Epidermal melanocyte (primary cell): Measurements from ENCODE around the gene KIF1B.
"Not testable (repeated sequence)": the region's sequence is repeated elsewhere in the genome, so short reads cannot be mapped to it uniquely, and the experiment has no call there.

ENCODE experiments used
- DNase-seq: peaks from one replicate; pipeline ENCODE4 v3.0.0; 2011; ENCODE audit warnings: low spot score; ENCODE audit not compliant: insufficient read length

KIF1B gene

DNA sequence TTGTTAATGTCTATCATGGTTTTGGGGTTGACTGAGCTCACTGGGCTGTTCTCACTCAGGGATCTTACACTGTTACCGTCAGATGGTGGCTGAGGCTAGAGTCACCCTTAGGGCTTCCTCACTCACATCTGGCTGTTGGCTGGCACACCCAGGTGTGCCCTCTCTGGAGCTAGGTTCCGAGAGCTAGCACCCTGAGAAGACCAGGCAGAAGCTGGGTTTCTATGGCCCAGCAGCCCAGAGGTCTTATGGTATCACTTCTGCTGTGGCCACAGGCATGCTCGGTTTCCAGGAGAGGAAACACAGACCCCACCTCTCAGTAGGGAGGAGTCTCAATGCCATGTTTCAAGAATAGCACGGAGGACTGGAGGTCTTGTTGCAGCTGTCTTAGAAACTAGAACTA, 20.7 kb upstream of the KIF1B start:
- DNase-seq = no peak

GRCh38 chr1:10192263-10192662, 18.1 kb upstream of the KIF1B start:
- no peak for DNase-seq

- DNase-seq = no peak
These were observed 17.1 kb upstream of the KIF1B start for GRCh38 chr1:10193288-10193687.

DNA sequence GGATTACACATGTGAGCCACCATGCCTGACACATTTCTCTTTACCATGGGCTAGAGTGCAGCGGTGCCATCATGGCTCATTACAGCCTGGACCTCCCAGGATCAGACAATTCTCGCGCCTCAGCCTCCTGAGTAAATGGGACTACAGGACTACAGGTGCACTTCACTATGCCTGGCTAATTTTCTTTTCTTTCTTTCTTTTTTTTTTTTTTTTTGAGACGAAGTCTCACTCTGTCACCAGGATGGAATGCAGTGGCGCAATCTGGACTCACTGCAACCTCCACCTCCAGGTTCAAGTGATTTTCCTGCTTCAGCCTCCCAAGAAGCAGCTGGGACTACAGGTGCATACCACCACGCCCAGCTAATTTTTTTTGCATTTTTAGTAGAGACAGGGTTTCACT, 14.8 kb upstream of the KIF1B start:
- no peak for DNase-seq

GRCh38 chr1:10196976-10197375, 13.4 kb upstream of the KIF1B start:
- no peak for DNase-seq

DNA sequence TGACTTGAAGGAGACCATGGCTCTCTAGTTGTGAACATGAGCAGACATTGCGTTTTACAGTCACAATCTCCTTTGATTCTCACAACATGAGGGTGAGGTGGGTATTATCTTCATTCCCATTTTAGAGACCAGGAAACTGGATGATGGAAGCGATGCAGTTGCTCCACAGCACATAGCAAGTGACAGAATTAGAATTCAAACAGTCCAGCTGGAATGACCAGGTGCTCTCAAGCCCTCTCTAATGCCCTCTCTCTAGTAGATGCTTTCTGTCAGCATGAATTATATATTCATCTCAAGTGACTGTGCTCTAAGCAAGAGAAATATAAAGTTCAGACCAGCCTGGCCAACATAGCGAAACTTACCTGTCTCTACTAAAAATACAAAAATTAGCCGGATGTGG, 9.8 kb upstream of the KIF1B start:
- no peak for DNase-seq

DNA sequence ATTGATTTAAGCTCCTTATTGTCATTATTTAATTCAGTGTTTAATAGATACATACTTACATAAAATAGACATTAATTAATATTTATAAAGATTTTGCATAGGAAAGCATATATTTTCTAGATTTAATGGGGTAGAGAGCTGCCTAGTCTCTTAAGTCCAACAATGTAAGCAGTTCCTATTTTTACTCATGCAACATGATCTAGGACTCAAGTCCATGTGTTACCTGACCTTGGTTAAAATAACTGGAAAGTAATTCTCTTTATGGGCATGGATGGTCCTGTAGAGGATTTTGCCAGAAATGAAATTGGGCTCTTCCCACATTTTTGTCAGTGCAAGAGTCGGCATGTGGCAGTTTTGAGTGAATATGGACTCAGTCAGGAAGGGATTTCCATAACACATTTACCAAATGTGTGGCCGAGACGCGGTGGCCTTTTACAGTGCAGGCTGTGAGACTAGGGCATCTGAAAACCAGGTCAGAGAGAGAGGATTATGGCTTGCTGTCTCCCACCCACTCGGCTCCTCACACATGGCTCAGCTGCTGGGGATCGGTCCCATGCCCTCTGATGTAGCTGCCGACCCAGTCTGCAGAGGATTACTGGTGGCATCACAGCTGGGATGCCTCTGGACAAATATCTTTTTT, 6.2 kb upstream of the KIF1B start:
- DNase-seq = no peak

DNA sequence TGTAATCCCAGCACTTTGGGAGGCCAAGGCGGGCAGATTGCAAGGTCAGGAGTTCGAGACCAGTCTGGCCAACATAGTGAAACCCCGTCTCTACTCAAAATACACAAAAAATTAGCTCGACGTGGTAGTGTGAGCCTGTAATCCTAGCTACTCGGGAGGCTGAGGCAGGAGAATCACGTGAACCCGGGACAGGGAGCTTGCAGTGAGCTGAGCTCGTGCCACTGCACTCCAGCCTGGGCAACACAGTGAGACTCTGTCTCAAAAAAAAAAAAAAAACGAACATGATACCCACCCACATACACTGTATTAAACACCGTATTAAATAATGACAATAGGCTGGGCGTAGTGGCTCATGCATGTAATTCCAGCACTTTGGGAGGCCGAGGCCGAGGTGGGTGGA, 5.2 kb upstream of the KIF1B start:
- not testable (repeated sequence) for DNase-seq

DNA sequence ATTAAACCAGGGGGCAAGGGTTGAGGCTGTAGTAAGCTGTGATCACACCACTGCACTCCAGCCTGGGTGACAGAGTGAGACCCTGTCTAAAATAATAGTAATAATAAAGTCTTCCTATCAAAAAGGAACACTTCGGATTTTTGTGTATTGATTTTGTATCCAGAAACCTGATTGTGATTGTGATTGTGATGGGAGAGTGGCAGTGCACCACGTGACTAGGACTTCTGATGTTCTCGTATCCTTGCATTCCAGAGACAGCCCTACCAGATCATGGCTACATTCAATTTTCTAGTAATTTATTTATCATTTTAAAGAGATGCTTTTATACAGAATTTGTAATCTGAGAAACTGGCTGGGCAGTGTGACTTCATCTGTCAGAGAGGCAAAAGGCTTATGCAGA, 2.6 kb upstream of the KIF1B start:
- no peak for DNase-seq

GRCh38 chr1:10208537-10208936, 1.8 kb upstream of the KIF1B start:
- DNase-seq = no peak

GRCh38 chr1:10209590-10209904, 823 bp upstream of the KIF1B start:
- DNase-seq = no peak

DNA sequence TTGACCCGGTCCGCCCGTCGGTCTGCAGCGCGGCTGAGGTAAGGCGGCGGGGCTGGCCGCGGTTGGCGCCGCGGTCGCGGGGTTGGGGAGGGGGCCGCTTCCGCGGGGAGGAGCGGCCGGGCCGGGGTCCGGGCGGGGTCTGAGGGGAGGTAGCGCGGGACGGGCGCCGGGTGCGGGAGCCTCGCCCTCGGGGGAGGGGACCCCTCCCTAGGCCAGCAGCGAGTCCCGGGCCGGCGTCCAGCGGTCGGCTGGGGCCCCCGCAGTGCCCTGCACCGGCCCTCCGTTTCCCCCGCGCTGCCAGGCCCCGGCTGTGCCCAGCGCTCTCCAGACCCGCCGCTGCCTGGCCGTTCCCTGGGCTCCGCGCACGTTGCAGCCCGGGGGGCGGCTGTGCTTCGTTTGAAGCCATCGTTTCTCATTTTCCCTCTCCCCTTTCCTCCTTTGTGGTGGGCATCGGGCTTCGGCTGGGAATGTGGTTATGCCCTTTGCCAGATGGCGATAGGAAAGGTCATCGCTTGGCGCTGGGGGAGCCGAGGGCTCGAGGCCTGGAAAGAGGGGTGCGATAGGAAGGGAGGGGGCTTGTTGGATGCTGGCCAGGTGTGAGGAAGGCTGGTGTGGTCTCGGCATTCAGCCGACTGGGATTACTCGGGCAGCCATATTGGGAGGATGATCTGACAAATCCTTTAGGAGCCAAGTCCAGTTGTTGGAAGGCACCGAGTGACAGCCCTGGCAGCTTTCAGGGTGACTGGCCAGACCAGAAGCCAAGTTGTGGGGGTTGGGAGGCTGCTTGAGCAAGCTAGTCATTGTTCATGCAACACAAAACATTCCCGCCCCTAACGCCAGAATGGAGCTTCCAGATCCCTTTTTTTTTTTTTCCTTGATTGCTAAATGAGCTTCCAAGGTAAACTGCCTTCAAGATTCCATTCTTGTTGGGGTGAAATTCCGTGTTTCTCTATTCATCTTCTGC, 753 bp downstream of the KIF1B start:
- peak; percentile 62 for DNase-seq

DNA sequence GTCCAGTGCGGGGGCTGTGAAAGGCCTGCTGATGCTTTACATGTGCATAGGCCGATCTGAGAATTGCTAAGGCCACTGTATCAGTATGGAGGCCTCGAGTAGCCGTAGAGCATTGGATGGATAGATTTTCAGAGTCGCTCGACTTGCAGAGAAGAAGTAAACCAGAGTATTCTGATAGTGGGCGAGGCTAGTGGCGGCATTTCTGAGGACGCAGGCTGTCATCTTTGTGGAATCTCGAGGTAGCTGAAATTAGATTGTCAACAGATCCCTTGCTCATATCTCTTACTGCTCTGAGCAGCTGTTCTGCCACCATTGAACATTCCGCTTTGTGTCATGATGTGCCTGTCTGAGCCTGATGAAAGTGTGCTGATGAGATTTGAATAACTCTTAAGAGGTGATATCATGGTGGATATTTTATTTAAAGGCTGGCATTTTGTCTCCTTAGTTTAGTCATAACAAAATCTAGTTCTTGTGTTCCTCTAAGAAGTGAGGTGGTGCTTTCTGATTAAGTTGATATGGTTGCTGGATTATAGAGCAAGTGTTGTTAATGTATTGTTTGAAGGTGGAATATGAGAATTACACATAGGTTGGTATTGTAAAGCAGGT, 1.5 kb downstream of the KIF1B start:
- DNase-seq = no peak

- no peak for DNase-seq
These were observed 2.1 kb downstream of the KIF1B start for GRCh38 chr1:10212476-10212875.

DNA sequence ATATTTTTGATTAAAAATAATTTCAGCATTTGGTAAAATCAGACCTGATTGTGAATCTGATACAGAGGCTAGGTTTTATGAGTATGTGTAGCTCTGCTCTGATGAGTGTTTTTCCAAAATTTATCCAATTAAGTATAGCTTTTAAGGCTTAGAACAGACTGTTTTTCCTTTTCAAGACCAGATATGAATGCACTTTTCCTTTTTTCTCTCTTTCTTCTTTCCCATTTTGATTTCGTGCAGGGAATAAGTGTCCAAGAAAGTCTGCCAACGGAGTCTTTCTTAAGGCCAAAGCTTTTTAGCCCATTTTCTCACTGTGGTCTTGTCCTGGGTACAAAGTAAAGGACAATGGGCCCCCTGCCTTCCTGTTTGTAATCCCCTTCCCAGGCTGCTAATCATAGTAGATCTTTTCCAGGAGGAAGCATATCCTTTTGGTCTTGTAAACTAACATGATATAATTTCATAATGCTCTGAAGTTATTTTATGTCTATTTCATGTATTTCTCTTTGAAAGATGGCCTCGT, 2.9 kb downstream of the KIF1B start:
- no peak for DNase-seq

DNA sequence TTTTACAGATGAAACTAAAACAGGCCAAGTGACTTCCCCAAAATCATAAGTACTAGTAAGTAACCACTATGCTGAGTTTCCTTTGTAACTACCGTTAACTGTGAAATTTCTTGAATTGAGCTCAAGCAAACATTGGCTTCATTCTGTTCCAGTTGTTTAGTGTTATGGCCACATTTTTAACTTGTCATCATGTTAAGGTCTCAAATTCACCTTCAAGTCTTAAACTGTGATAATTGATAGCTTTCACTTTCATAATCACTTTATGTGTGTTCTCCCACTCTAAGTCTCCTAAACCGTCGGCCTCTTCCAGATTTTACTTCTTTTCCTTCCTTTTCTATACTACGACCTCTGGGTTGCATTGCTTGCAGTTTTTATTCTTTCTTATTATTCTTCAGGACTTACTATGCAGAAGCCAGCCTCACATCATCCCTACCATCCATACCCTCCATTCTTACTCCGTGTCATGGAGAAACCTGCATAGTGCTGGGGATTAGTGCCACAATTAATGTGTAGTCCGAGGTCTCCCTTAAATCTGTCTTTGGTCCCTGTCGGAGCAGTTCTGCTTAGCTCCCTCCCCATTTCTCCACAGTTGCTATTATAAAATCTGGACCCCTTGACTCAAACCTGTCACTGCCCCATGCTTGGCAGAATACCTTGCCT, 5.8 kb downstream of the KIF1B start:
- DNase-seq = no peak

DNA sequence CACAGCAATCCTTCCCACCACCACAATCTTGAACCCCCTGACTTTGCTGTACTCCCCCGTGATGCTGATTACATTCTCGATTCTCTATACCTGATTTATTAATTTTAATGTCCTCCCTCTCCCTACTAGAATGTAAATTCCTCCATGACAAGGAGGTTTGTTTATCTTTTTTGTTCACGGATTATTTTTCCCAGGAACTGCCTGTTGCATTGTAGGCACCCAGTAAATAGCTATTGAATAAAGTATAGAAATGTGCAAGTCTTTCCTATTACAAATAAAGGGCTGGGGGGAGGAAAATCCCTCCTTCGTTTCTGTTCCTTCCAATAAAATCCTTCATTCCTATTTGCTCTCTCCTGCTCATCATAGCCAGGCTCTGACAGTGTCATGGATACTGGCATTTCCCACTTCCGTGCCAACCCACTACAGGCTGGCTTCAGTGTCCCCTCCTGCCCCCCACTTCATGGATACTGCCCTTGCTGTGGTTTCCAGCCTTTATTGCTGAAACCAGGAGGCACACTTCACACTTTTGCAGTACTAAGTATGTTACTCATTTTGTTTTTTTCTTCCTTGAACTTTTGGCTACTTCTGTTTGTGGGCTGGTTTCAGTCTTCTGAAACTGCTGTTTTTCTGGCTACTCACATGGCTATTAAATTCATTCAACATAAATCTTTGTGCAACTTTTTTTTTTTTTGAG, 7.5 kb downstream of the KIF1B start:
- no peak for DNase-seq

GRCh38 chr1:10220200-10220599, 9.8 kb downstream of the KIF1B start:
- no peak for DNase-seq

DNA sequence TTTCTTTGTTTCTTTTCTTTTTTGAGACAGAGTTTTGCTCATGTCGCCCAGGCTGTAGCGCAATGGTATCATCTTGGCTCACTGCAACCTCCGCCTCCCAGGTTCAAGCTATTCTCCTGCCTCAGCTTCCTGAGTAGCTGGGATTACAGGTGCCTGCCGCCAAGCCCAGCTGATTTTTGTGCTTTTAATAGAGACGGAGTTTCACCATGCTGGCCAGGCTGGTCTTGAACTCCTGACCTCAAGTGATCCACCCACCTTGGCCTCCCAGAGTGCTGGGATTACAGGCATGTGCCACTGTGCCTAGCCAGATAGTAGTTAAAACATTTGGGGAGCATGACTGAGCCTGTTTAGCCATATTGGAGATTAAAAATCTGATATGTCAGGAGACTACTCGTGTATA, 10.3 kb downstream of the KIF1B start:
- DNase-seq = not testable (repeated sequence)

DNA sequence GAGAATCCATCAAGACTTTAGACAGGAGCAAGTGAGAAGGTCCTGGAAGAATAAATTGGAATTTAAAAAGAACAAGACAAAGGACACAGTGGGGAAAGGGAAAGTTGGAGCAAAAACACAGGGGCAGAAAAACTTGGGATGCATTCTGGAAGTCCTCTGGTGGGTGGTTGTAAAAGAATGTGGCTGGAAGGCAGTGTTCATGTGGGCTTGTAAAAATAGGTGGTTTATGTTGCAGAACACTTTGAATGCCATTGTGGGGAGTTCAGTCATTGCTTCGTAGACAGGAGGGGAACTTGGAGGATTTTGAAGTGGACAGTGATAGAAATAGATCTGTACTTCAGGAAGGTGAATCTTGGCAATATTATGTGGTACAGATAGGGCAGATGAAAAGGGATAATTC, 15.2 kb downstream of the KIF1B start:
- DNase-seq = no peak

GRCh38 chr1:10228528-10228927, 18.2 kb downstream of the KIF1B start:
- DNase-seq = no peak
